OCI-LY7 (cell line): ENCODE data around the gene OTUD7B.

ENCODE experiments used
- EZH2phosphoT487 ChIP-seq: fragments of 200-600 bp; sonication (generic); IDR thresholded peaks from 2 replicates; pipeline ENCODE4 v1.6.1; 2018; ENCODE audit warnings: low read depth, borderline replicate concordance, mild to moderate bottlenecking, mixed run types, antibody characterized with exemption, low read length, moderate library complexity, mixed read lengths
- TF ChIP-seq, protein P1 (sequence below): fragments of 200-600 bp; sonication (generic); conservative IDR thresholded peaks from 2 replicates; pipeline ENCODE4 v1.5.1; 2014; ENCODE audit warnings: mild to moderate bottlenecking, antibody characterized with exemption, low read length, moderate library complexity, mixed read lengths

DNA sequence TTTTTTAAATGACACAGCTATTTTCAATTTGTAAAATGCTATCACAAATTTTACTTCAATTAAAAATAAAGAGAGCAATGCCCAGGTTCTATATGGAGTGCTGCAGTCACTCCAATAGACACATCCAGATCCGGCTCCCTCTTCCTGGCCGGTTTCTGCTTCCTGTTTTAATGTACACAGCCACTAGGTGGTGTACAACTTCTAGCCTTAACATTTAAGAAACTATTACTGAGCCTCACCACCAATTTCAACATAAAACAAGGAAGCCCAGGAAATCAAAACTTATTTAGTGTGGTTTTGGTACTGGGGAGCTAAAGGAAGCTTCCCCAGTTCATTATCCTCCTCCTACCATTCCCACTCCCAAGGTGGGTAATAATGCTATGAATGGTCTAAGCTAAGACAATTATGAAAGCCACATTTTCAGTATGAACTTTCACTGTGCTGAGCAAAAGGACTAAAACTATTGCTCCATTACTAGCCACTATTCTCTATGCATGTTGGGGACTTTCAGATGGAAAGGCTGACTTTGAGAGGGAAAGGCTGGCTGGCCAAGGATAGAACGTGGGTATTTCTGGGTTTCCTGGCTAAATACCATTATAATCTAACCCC is 48.4 kb downstream of the OTUD7B start:
- TF ChIP-seq, protein P1, sequence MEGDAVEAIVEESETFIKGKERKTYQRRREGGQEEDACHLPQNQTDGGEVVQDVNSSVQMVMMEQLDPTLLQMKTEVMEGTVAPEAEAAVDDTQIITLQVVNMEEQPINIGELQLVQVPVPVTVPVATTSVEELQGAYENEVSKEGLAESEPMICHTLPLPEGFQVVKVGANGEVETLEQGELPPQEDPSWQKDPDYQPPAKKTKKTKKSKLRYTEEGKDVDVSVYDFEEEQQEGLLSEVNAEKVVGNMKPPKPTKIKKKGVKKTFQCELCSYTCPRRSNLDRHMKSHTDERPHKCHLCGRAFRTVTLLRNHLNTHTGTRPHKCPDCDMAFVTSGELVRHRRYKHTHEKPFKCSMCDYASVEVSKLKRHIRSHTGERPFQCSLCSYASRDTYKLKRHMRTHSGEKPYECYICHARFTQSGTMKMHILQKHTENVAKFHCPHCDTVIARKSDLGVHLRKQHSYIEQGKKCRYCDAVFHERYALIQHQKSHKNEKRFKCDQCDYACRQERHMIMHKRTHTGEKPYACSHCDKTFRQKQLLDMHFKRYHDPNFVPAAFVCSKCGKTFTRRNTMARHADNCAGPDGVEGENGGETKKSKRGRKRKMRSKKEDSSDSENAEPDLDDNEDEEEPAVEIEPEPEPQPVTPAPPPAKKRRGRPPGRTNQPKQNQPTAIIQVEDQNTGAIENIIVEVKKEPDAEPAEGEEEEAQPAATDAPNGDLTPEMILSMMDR: peak; percentile 93
- TF ChIP-seq EZH2phosphoT487: no peak
